Subcutaneous abdominal adipose tissue (tissue), 5 donors: Measurements from ENCODE around the gene VIM.
"Not testable (repeated sequence)": the region's sequence is repeated elsewhere in the genome, so short reads cannot be mapped to it uniquely, and the experiment has no call there.

Source experiments
- H3K27ac ChIP-seq: one replicate; pipeline ENCODE4 v1.7.0; 2013; ENCODE audit warnings: low read depth, mild to moderate bottlenecking, inconsistent platforms, low read length, moderate library complexity
- H3K27me3 ChIP-seq, 5 donors: one replicate each; pipeline ENCODE4 v1.7.0; 2013; ENCODE audit warnings: low read length in 5 of 5, inconsistent platforms in 1 of 5; ENCODE audit not compliant: control insufficient read depth in 5 of 5, insufficient read depth in 4 of 5
- H3K36me3 ChIP-seq, 5 donors: one replicate each; pipeline ENCODE4 v1.7.0; 2013; ENCODE audit warnings: low read length in 5 of 5; ENCODE audit not compliant: control insufficient read depth in 5 of 5, insufficient read depth in 5 of 5
- H3K4me1 ChIP-seq, 5 donors: one replicate each; pipeline ENCODE4 v1.7.0; 2013; ENCODE audit warnings: low read length in 5 of 5, mild to moderate bottlenecking in 3 of 5, moderate library complexity in 1 of 5; ENCODE audit not compliant: control insufficient read depth in 5 of 5, insufficient read depth in 5 of 5
- H3K4me3 ChIP-seq, 5 donors: one replicate each; pipeline ENCODE4 v1.7.0; 2013; ENCODE audit warnings: low read length in 5 of 5, low read depth in 1 of 5
- H3K9ac ChIP-seq, 5 donors: one replicate each; pipeline ENCODE4 v1.7.0; 2013; ENCODE audit warnings: low read length in 5 of 5, mild to moderate bottlenecking in 4 of 5, moderate library complexity in 3 of 5
- H3K9me3 ChIP-seq, 5 donors: one replicate each; pipeline ENCODE4 v1.7.0; 2013; ENCODE audit warnings: low read length in 5 of 5; ENCODE audit not compliant: control insufficient read depth in 5 of 5
- donor health status: healthy.
- donor health status: healthy.
- donor health status: healthy.
- donor health status: healthy.
- donor health status: healthy.

VIM gene

DNA sequence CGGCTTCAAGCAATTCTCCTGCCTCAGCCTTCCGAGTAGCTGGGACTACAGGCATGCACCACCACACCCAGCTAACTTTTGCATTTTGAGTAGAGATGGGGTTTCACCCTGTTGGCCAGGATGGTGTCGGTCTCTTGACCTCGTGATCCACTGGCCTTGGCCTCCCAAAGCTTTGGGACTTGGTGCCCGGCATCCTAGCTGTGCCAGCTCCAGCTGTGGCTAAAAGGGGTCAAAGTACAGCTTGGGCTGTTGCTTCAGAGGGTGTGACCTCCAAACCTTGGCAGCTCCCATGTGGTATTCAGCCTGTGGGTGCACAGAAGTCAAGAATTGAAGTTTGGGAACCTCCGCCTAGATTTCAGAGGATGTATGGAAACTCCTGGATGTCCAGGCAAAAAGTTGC is 38.5 kb downstream of the VIM start:
- H3K27ac ChIP-seq, H3K27me3 ChIP-seq, H3K9ac ChIP-seq, H3K36me3 ChIP-seq, H3K4me3 ChIP-seq, H3K4me1 ChIP-seq: not testable (repeated sequence)
- peaks cover 6 to 28% (median 24%) of the 10 kb centered on the region in 5 donors for H3K9me3 ChIP-seq

DNA sequence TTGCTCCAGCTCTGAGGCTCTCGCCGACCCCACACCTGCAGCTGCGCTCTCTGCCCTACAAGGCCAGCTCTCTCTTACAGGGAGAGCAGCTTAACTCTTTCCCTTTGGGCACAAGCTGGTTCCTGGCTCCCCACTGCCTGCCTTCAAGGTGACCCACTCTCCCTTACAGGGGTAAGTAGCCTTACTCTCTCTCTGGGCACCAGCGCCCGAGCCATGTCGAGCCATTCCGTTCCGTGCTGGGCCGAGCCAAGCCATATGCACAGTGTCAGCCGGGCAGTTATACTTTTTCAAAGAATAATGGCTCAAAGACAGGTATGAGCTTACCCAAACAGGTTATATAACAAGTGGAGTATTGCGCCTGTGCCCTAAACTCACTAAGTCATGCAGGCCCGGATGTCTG is 44.6 kb downstream of the VIM start:
- Histone ChIP-seq H3K9me3 (peaks cover 0 to 5% (median 2%) of the 10 kb centered on the region in 5 donors), H3K27ac (no peak overlapping the region), H3K36me3 (no peaks in the 10 kb centered on the region), H3K4me3 (no peak overlapping the region), H3K4me1 (no peaks in the 10 kb centered on the region), H3K27me3 (peaks cover 0 to 2% (median 0%) of the 10 kb centered on the region in 5 donors), H3K9ac (no peak overlapping the region)

DNA sequence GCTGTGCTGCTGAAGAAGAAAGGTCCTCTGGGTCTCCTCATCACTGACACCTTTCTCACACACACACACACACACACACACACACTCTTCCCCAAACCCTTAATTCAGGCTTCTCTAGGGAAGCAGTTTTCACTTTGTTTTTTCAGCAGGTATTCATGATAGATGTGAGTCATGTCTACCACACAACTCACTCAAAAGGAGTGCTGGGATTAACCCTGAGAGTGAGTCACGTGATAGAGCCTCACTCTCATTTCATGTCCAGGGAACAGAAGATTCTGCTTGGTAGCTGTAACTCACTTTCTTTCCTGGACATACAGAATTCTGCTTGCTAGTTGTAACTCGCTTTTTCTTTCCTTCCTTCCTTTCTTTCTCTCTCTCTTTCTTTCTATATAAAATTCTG is 45.4 kb downstream of the VIM start:
- Histone ChIP-seq H3K9ac (no peak overlapping the region), H3K4me3 (no peak overlapping the region), H3K36me3 (no peaks in the 10 kb centered on the region), H3K9me3 (peaks cover 0 to 5% (median 2%) of the 10 kb centered on the region in 5 donors), H3K27ac (no peak overlapping the region), H3K27me3 (peaks cover 0 to 2% (median 0%) of the 10 kb centered on the region in 5 donors), H3K4me1 (no peaks in the 10 kb centered on the region)

DNA sequence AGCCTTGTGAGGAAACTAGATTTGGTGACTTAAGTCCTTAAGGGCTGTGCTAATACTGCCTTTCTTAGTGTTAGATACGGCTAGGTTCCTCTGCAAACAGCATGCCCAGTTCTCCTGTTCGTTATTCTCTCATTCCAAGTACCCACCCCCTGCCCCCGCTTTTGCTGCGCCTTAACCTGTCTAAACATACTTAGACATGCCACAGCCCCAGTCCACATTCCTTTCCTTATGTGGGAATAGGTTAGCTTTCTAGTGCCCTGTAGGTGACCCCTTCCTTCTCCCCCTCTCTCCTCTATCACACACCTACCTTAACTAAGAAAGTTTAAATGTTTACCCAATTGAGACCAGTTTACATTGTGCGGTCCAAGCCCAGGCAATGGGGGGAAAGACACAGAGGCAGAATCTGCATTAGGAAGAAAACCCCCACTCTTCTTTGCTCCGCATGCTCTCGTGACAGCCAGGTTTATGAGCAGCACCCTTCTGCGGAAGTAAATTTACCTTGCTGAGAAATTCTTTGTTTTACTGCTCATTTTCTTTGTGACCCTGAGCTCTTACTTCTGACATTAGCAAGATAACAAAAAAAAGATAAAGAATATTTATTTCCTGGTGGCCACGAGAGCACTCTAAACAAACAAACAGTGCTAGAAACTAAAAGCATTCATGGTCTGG is 48.8 kb downstream of the VIM start:
- H3K9ac ChIP-seq = no peak overlapping the region
- peaks cover 0 to 2% (median 0%) of the 10 kb centered on the region in 5 donors for H3K27me3 ChIP-seq
- H3K9me3 ChIP-seq = peaks cover 0 to 5% (median 2%) of the 10 kb centered on the region in 5 donors
- H3K27ac ChIP-seq = no peak overlapping the region
- H3K36me3 ChIP-seq = no peaks in the 10 kb centered on the region
- H3K4me1 ChIP-seq = no peaks in the 10 kb centered on the region
- H3K4me3 ChIP-seq = no peak overlapping the region

DNA sequence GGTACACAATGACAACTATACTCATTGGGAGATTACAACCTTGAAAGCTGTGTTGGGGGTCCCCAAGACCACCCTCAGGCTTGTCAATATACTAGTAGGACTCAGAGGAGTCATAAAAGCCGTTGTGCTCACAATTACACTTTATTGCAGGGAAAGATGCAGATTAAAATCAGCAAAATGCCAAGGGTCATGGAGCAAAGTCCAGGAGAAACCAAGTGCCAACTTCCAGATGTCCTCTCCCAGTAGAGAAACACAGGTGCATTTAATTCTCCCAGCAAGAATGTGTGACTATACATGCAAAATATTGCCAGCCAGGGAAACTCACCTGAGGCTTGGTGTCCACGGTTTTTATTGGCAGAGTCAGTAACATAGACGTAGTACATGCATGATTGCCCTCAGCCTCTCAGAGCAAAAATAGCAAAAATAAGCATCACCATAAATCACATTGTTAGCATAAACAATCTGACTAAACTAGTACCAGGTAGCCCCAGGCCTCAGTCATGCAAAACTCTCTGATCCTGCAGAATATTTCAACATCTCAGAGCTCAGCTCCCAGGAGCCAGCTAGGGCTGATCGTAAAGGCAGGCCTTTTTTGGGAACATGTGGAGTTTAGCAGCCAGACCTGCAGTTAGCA is 50.7 kb downstream of the VIM start:
- H3K27me3 ChIP-seq = no peaks in the 10 kb centered on the region
- peaks cover 0 to 13% (median 5%) of the 10 kb centered on the region in 5 donors for H3K9me3 ChIP-seq
- H3K27ac ChIP-seq = no peak overlapping the region
- H3K36me3 ChIP-seq = no peaks in the 10 kb centered on the region
- H3K4me1 ChIP-seq = no peaks in the 10 kb centered on the region
- H3K4me3 ChIP-seq = no peak overlapping the region
- no peak overlapping the region for H3K9ac ChIP-seq

DNA sequence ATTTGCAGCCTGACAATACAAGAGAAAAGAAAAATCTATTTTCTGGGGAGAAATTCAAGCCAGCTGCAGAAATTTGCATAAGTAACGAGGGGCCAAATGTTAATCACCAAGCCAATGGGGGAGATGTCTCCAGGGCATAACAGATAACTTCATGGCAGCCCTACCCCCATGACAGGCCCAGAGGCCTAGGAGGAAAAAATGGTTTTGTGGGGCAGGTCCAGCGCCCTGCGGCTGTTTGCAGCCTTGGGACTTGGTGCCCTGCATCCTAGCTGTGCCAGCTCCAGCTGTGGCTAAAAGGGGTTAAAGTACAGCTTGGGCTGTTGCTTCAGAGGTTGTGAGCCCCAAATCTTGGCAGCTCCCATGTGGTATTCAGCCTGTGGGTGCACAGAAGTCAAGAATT is 54.3 kb downstream of the VIM start:
- H3K4me1 ChIP-seq = no peaks in the 10 kb centered on the region
- H3K9me3 ChIP-seq = peaks cover 0 to 8% (median 5%) of the 10 kb centered on the region in 5 donors
- no peak overlapping the region for H3K27ac ChIP-seq
- H3K9ac ChIP-seq = no peak overlapping the region
- H3K27me3 ChIP-seq = peaks cover 0 to 7% (median 2%) of the 10 kb centered on the region in 5 donors
- no peaks in the 10 kb centered on the region for H3K36me3 ChIP-seq
- no peak overlapping the region for H3K4me3 ChIP-seq

DNA sequence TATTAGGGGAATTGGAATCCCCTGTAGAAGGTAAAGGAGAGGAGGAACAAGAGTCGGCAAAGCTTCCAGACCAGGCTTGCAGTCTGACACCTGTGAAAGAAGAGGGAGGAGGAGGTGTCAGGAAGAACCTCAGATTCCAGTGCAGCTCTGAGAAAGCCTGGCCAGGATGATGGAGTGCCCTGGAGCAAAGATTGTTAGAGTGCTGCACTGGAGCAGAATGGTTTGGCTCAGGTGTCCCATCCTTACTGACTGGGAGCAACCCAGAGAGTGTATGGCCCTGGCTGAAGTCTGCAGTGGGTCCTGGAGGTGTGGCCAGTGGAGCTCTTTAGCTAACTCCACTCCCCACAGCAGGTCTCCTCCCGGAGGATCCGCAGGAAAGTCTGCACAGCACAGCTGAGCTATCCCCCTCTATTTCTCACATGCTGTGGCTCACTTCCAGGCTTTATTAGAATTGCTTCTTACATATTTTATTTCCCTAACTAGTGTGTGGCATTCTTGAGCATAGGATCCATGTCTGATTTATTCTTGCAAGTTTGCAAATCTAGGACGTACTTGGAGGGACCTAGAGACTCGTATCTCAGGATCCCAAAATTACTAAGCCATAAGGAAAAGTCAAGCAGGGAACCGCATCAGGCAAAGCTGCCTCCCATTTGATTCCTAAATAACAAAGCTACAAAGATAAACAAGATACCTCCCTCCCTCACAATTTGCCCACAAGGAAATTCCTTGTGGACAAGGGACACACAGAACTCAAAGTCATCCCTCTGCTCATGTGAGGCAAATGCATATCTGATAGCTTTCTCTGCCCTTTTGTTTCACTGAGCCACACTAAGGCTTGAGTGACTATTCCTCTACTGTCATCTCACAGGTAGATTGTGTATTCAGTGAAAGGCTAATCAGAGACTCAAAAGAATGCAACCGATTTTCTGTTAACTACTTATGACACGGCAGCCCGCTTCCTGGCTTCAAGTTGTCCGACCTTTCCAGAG is 58.8 kb downstream of the VIM start:
- Histone ChIP-seq H3K27me3 (peaks cover 0 to 14% (median 8%) of the 10 kb centered on the region in 5 donors), H3K9ac (no peak overlapping the region), H3K36me3 (no peaks in the 10 kb centered on the region), H3K27ac (no peak overlapping the region), H3K4me1 (no peaks in the 10 kb centered on the region), H3K4me3 (no peak overlapping the region), H3K9me3 (peaks cover 0 to 8% (median 5%) of the 10 kb centered on the region in 5 donors)
